GM19238 (cell line): ENCODE results near the gene RANGAP1.
"Not testable (repeated sequence)": the region's sequence is repeated elsewhere in the genome, so short reads cannot be mapped to it uniquely, and the experiment has no call there.

Experiments used
- DNase-seq: peaks from one replicate; pipeline ENCODE4 v3.0.0; 2011; ENCODE audit warnings: low spot score; ENCODE audit not compliant: insufficient read length

Gene RANGAP1

DNA sequence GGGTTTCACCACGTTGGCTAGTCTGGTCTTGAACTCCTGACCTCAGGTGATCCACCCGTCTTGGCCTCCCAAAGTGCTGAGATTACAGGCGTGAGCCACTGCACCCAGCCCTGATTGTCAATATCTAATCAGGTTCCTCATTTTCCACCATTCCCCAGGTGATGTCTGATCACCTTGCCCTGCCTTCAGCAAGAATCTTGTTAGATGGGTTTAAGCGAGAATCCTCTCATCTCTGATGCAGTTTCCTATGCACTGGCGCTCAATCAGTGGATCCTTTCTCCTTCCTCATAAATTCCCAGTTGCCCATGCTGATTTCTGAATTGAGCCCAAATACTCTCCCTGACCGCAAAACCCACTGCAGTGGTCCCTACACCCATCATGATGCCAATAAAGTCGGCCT, 14.7 kb upstream of the RANGAP1 start:
- DNase-seq: no peak

DNA sequence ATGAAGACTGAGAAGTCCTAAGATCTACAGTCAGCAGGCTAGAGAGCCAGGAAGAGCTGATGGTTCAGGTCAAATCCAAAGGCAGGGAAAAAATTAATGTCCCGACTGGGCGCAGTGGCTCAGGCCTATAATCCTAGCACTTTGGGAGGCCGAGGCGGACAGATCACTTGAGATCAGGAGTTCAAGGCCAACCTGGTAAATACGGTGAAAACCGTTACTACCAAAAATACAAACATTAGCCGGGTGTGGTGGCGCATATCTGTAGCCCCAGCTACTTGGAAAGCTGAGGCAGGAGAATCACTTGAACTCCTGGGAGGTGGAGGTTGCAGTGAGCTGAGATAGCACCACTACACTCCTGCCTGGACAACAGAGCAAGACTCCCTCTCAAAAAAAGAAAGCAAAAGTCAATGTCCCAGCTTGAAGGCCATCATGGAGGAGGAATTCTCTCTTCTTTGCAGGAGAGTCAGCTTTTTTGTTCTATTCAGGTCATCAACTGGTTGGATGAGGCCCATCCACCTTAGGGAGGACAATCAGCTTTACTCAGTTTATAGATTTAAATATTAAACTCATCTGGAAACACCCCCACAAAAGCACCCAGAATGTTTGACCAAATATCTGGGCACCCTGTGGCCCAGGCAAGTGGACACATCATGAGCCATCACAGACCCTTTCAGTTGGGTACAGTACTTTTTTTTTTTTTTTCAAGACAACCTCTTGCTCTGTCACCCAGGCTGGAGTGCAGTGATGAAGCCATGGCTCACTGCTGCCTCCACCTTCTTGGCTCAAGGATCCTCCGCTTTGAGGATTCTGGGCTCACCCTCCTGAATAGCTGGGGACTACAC, 11.1 kb upstream of the RANGAP1 start:
- DNase-seq: no peak

DNA sequence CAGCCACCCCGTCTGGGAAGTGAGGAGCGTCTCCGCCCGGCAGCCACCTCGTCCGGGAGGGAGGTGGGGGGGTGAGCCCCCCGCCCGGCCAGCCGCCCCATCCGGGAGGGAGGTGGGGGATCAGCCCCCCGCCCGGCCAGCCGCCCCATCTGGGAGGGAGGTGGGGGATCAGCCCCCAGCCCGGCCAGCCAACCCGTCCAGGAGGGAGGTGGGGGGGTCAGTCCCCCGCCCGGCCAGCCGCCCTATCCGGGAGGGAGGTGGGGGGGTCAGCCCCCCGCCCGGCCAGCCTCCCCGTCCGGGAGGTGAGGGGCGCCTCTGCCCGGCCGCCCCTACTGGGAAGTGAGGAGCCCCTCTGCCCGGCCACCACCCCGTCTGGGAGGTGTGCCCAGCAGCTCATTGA, 8.8 kb upstream of the RANGAP1 start:
- DNase-seq: not testable (repeated sequence)

DNA sequence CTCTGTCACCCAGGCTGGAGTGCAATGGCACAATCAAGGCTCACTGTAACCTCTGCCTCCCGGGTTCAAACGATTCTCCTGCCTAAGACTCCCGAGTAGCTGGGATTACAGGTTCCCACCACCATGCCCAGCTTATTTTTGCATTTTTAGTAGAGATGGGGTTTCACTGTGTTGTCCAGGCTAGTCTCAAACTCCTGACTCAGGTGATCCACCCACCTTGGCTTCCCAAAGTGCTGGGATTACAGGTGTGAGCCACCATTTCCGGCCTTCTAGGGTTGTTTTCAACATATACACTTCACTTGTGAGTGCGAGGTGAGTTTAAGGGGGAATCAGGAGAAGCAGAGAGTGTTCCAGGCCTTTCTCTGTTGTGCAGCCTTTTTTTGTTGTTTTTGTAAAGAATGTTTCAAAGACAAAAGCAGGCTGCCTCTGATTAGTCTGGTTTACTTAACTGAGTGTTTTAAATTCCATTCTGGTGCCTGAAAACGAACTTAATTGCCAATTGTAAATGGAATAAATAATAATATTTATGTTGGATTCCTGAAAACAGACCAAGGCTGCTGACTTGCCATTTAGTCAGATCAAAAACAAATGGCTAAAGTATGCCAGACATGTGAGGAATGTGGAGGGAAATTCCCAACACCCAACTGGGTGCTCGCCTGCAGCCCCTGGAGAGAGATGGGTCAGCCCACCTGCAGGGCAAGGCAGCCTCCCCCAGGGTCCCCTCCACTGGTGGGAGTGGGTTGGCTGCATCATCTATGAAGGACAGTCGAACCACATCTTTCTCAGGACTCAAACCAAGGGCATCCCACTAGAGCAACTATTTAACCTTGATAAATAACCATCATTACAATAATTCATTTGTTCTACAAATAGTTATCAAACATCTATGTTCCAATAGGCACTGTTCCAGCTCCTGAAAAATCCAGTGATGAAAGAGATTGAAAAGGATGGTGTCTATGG, 4.6 kb upstream of the RANGAP1 start:
- DNase-seq: no peak

GRCh38 chr22:41289671-41290070, 3.7 kb upstream of the RANGAP1 start:
- DNase-seq: no peak

- no peak for DNase-seq
Observed at GRCh38 chr22:41288245-41288946, 2.4 kb upstream of the RANGAP1 start.

DNA sequence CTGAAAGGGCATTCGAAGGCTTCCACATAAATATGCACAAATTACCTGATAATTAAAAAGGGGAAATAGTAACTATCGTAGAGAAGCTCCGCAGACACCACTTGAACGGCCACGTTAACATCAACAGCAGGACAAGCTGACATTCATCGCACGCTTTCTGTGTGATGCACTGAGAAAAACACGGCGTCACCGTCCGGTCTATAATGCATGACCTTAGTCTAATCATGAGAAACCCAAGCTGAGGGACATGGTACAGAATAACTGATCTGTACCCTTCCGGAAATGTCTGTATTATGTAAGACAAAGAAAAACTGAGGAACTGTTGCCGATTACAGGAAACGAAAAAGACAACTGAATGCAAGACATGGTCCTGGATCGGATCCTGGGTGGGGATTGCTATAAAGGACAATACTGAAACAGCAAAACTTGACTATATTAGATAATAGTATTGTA, 678 bp upstream of the RANGAP1 start:
- no peak for DNase-seq

GRCh38 chr22:41285441-41285819, 557 bp downstream of the RANGAP1 start:
- DNase-seq: peak; percentile 51

DNA sequence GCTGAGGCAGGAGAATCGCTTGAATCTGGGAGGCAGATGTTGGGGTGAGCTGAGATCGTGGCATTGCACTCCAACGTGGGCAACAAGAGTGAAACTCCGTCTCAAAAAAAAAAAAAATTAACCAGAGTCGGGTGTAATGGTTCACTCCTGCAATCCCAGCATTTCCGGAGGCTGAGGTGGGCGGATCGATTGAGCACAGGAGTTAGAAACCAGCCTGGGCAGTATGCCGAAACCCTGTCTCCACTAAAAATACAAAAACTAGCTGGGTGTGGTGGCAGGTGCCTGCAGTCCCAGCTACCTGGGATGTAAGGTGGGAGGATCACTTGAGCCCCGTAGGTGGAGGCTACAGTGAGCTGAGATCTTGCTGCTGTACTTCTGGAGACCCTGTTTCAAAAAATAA, 1.5 kb downstream of the RANGAP1 start:
- DNase-seq: no peak

GRCh38 chr22:41280854-41281253, 5.1 kb downstream of the RANGAP1 start:
- DNase-seq: no peak

DNA sequence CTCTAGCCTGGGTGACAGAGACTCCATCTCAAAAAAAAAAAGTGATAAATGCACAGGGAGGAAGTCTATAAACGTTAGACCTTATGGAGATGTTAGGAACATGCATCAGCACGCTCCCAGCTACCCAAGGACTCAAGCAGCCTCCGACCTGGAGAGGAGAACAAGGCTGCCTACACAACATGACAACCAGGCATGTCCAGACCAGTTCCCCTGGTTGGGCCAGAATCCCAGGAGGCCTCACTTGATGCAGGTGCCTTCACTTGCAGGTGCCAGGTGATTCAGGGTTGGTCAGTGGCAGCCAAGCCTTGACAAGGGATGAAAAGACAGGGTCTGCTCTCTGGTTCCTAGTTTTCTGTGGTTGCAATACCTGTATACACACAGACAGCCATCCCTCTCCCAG, 5.9 kb downstream of the RANGAP1 start:
- no peak for DNase-seq

GRCh38 chr22:41274856-41275255, 11.1 kb downstream of the RANGAP1 start:
- DNase-seq: no peak

GRCh38 chr22:41273128-41273527, 12.9 kb downstream of the RANGAP1 start:
- DNase-seq: no peak

DNA sequence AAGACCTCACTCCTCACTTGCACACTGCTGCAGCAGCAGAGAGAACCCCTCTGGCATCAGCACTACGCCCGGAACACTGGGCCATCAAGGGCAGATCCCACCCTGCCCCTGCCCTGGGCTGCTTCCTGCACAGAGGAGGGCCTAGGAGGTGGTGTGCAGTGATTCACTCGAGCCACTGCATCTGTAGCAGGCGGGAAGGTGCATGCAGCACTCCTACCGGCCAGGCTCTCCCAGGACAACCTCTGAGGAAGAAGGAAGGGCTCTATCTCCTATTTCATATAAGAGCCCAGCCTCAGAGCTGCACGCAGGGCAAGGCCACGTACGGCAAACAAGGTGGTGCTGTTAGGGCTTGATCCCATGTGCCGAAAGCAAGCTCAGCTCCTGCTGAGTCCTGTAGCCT, 14.2 kb downstream of the RANGAP1 start:
- DNase-seq: no peak

DNA sequence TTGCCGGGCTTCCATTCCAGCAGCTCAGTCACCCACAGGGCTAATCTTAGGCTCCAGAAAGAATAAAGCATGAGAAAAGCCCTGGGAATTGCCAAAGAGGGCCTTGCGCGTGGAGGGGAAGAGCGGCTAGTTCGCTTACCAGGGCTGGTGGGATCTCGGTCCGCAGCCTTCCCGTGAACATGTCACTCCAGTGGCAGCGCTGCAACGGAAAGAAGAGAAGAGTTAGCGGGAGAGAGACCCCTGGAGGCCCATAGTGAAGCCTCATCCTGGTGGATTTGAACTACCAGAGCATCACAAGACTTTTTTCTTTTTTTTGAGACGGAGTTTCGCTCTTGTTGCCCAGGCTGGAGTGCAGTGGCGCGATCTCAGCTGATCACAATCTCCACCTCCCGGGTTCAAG, 18.0 kb downstream of the RANGAP1 start:
- DNase-seq: no peak

DNA sequence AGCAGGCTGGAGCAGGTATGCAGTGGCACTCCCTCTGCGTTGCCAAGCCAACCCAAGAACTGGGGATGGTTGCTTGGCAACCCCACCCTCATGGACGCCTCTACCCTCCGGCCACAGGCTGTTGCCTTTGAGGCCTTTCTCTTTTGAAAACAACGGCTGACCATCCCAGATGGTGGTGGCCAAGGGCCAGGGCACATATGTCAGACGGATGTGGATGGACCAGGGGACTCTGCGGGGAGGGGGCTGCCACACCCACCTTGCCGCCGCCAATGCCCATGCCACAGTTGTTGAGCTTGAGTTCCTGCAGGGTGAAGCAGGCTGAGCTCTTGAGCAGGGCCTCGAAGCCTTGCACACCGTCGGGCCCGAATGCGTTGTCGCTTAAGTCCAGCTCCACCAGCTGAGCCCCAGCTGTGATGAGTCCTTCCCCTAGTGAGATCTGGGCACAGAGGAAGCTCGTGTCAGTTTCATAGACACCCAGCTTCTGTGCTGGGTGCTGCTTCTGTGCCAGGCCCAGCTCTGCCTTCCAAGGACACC, 21.5 kb downstream of the RANGAP1 start:
- DNase-seq: no peak

GRCh38 chr22:41263704-41264103, 22.3 kb downstream of the RANGAP1 start:
- DNase-seq: no peak

DNA sequence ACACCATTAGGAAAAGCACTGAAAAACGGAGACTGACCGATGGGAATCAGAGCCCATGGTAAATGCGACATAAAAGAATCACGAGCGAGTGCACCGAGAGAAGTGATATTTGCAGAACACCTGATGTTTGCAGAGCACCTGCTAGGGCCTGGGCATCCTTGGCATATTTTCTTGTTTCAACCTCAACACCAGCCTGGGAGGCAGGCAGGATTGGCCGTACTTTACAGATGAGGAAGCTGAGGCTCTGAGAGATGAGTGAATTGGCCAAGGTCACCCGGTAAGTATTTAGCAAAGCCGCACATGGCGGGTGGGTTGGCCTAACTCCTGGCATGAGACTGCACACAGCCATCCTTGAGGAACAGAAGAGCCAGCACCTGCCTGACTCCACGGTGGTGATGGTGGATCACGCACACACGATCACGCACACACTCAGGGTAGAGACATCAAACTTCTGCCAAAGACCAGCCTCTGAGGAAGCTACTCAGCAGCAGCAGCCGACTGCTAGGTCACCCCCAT, 23.7 kb downstream of the RANGAP1 start:
- DNase-seq: no peak

DNA sequence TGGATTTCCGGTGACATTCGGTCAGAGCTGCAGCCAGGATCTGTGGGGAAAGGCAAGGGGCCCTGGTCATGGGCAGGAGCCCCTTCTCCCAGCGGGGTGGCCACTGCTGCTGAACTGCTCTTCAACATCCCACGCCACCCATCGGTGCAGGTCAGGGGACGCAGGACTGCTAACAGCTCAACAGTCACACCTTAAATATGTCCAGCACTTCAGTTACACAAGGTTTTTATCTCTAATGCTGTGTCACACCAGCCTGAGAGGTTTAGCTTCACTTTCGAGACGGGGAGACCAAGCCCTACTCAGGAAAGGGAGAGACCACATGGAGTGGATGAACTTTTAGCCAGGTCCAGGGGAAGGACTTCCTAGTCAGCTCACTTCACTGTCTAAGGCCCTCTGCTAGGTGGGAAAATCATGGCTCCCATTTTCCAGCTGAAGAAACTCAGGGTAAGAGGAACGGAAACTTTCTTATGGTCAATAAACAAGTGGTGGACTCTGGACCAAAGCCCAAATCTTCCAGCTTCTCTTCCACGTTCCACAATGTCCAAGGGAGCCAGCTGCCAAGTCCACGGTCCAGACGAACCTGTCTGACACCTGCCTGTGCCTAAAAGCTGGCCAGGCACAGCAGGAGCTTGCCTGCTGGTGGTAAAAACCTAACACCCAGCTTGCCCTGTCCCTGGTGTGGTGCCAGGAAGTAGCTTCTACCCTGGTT, 24.3 kb downstream of the RANGAP1 start:
- no peak for DNase-seq

DNA sequence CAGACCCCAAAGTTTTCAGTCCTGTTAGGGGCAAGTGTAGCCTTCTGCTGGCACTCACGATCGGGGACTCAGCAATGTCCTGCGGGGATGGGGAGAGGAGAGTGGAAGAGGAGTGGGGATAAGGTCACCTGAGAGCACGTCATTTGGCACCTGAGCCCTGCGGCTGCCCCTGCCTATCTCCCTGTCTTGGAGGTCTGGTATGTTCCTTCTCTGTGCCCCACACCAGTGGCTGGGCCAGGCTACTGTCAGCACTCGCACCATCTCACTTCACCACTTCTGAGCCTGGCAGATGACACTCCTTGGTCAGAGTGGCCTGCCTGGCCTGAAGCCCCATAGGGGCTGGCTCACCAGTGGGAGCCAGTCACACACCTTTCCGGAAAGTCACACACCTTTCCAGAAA, 25.1 kb downstream of the RANGAP1 start:
- DNase-seq: no peak

- DNase-seq: not testable (repeated sequence)
Observed at GRCh38 chr22:41259756-41260155, 26.2 kb downstream of the RANGAP1 start.
